Measurements from ENCODE around the gene HIC1. TPM values are rescaled to one million over a fixed set of nuclear protein-coding genes. Genes with fewer than 3 reads are reported as not detected.

HIC1 gene
- total RNA-seq, 2 donors from 2014 or later, result 15.5 to 18.0 TPM

DNA sequence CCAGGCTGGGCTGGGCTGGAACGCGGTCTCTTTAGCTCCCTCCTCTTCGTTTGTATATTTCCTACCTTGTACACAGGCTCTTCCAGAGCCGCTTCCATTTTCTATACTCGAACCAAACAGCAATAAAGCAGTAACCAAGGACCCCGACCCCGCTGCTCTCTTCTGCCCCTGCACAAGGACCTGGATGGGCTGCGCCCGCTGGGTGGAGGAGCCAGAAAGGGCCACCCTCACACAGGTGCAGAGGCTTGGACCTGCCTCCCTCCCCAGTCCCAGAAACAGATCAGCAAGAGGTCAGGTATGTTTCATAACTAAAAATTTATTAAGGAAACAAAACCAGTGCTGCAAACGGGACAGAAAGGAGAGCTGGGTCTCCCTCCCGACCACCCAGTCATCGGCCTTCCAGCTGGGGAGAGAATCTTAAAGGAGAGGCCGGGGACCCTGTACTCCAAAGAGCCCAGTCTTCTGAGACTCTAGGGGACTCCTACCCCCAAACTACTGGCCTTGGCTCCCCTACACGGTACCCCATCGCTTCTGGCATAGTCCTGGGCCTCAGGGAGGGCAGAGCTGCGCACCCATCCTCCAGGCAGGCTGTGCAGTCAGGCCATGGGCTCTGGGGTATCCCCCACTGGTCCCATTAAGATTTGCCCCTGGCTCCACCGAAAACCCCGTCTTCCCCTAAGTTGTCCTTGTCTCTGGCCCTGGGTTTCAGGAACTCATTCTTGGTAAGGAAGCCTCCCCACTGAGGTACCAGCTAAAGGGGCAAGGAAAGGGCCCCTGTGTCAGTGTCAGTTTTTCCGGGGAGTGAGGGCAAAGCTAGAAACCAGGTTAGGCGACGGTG lies 4.9 kb downstream of the HIC1 start:
- TF ChIP-seq, protein P1, sequence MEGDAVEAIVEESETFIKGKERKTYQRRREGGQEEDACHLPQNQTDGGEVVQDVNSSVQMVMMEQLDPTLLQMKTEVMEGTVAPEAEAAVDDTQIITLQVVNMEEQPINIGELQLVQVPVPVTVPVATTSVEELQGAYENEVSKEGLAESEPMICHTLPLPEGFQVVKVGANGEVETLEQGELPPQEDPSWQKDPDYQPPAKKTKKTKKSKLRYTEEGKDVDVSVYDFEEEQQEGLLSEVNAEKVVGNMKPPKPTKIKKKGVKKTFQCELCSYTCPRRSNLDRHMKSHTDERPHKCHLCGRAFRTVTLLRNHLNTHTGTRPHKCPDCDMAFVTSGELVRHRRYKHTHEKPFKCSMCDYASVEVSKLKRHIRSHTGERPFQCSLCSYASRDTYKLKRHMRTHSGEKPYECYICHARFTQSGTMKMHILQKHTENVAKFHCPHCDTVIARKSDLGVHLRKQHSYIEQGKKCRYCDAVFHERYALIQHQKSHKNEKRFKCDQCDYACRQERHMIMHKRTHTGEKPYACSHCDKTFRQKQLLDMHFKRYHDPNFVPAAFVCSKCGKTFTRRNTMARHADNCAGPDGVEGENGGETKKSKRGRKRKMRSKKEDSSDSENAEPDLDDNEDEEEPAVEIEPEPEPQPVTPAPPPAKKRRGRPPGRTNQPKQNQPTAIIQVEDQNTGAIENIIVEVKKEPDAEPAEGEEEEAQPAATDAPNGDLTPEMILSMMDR (IDR thresholded peaks at IDR 0.05), result no peak
- Histone ChIP-seq H3K4me3 (peak overlapping the region in 1 of 2 donors; percentile 67), H3K27ac (peak overlapping the region; percentile 75 to 85), H3K36me3 (peaks cover 24% of the 10 kb centered on the region), H3K9me3 (no peaks in the 10 kb centered on the region), H3K27me3 (peaks cover 0 to 12% of the 10 kb centered on the region in 2 donors), H3K4me1 (peaks cover 0 to 92% of the 10 kb centered on the region in 2 donors)
- DNase-seq (ENCODE audit: low spot score), result no peak

GRCh38 chr17:2060385-2060658 lies 5.4 kb downstream of the HIC1 start:
- Histone ChIP-seq H3K4me1 (peaks cover 0 to 93% of the 10 kb centered on the region in 2 donors), H3K36me3 (peaks cover 24% of the 10 kb centered on the region), H3K9me3 (no peaks in the 10 kb centered on the region), H3K27ac (peak overlapping the region; percentile 75 to 85), H3K4me3 (no peak overlapping the region), H3K27me3 (peaks cover 0 to 9% of the 10 kb centered on the region in 2 donors)
- TF ChIP-seq, protein P1 (IDR thresholded peaks at IDR 0.05), result no peak
- no peak for DNase-seq (ENCODE audit: low spot score)

GRCh38 chr17:2060681-2061440 lies 6.0 kb downstream of the HIC1 start:
- H3K4me3 ChIP-seq, result no peak overlapping the region
- H3K4me1 ChIP-seq, result peaks cover 0 to 95% of the 10 kb centered on the region in 2 donors
- H3K27ac ChIP-seq, result peak overlapping the region; percentile 75 to 85
- no peak for DNase-seq (ENCODE audit: low spot score)
- TF ChIP-seq, protein P1 (IDR thresholded peaks at IDR 0.05), result no peak
- no peaks in the 10 kb centered on the region for H3K9me3 ChIP-seq
- peaks cover 24% of the 10 kb centered on the region for H3K36me3 ChIP-seq
- peaks cover 0 to 5% of the 10 kb centered on the region in 2 donors for H3K27me3 ChIP-seq

GRCh38 chr17:2061441-2061958 lies 6.6 kb downstream of the HIC1 start:
- DNase-seq (ENCODE audit: low spot score), result no peak

GRCh38 chr17:2062571-2063183 lies 7.8 kb downstream of the HIC1 start:
- Histone ChIP-seq H3K36me3 (peaks cover 24% of the 10 kb centered on the region), H3K4me3 (no peak overlapping the region), H3K27me3 (peaks cover 0 to 5% of the 10 kb centered on the region in 2 donors), H3K4me1 (peaks cover 0 to 99% of the 10 kb centered on the region in 2 donors), H3K27ac (peak overlapping the region; percentile 75 to 85), H3K9me3 (no peaks in the 10 kb centered on the region)
- TF ChIP-seq, protein P1 (IDR thresholded peaks at IDR 0.05), result no peak
- no peak for DNase-seq (ENCODE audit: low spot score)

More at GRCh38 chr17:2061441-2061958, 6.6 kb downstream of the HIC1 start:
- H3K4me3 ChIP-seq, result no peak overlapping the region
- peak overlapping the region; percentile 75 to 85 for H3K27ac ChIP-seq
- peaks cover 24% of the 10 kb centered on the region for H3K36me3 ChIP-seq
- peaks cover 0 to 97% of the 10 kb centered on the region in 2 donors for H3K4me1 ChIP-seq
- no peaks in the 10 kb centered on the region for H3K9me3 ChIP-seq
- TF ChIP-seq, protein P1 (IDR thresholded peaks at IDR 0.05), result no peak
- peaks cover 0 to 5% of the 10 kb centered on the region in 2 donors for H3K27me3 ChIP-seq
